Psoas muscle (tissue), 8 donors: ENCODE measurements around the gene TRPM3. TPM values are rescaled to one million over a fixed set of nuclear protein-coding genes. Genes with fewer than 3 reads are reported as not detected.

Experiments
- ATAC-seq, 4 donors: fragments of 200-7000 bp; cut with Tn5 transposase; one replicate each; pipeline ENCODE4 v1.9.1; 2020; ENCODE audit warnings: moderate library complexity in 3 of 4, mild to moderate bottlenecking in 2 of 4
- DNase-seq, 2 donors: peaks; one replicate each; pipeline ENCODE4 v3.0.0-alpha.2; 2020
- H3K27ac ChIP-seq: fragments of 200-600 bp; one replicate; pipeline ENCODE4 v1.8.0; 2022
- H3K27me3 ChIP-seq, 3 donors: fragments of 200-600 bp in 1 of 3; one replicate each; pipeline versions ENCODE4 v1.6.1 to v1.8.0; 2013 to 2022; ENCODE audit warnings: low read length in 2 of 3, mild to moderate bottlenecking in 2 of 3, moderate library complexity in 1 of 3; ENCODE audit not compliant: insufficient read depth in 3 of 3
- H3K36me3 ChIP-seq, 2 donors: fragments of 200-600 bp in 1 of 2; one replicate each; pipeline versions ENCODE4 v1.6.1 to v1.8.0; 2013 to 2022; ENCODE audit warnings: low read depth in 1 of 2, mild to moderate bottlenecking in 1 of 2, moderate library complexity in 1 of 2; ENCODE audit not compliant: insufficient read depth in 1 of 2
- H3K4me1 ChIP-seq: fragments of 200-600 bp; one replicate; pipeline ENCODE4 v1.8.0; 2022
- H3K4me3 ChIP-seq: fragments of 200-600 bp; one replicate; pipeline ENCODE4 v1.8.0; 2022; ENCODE audit warnings: mild to moderate bottlenecking
- H3K9me3 ChIP-seq: fragments of 200-600 bp; one replicate; pipeline ENCODE4 v1.8.0; 2022
- WGBS, 3 donors: extraction: QIAGEN DNeasy Blood & Tissue Kit; methylation state at CpG; one replicate each; pipeline versions ENCODE4 v1.1.6 to v1.1.7; 2013; 5-methylcytosine and 5-hydroxymethylcytosine counted together
- intact Hi-C, 2 donors: fragments of 100-400 bp; cut with DNase I; formaldehyde crosslinking; loops; one replicate each; pipeline versions ENCODE4 v1.11.0 to v1.14.2; 2022
- long read RNA-seq, 2 donors: library from polyadenylated mRNA; unstranded; transcript quantifications; one replicate each; pipeline ENCODE4 v2.0.0, GENCODE V29; 2021
- polyA plus RNA-seq, 3 donors: library from polyadenylated mRNA; stranded (reverse); fragments of 200-250 nt; gene quantifications; one replicate each; pipeline ENCODE4 v1.2.3, GENCODE V29; 2013
- total RNA-seq, 4 donors: library from RNA; stranded (reverse); fragmentation: NEBNext Ultra II Directional in 2 of 4; extraction: Animal tissue kit (Norgen Biotek cat#: 25700) in 2 of 4; gene quantifications; one replicate each; pipeline versions ENCODE4 v1.2.1 to v1.2.4, GENCODE V29; 2021 to 2023
- TF ChIP-seq, protein P1 (sequence below): fragments of 200-600 bp; IDR thresholded peaks from one replicate; pipeline ENCODE4 v1.8.0; 2022; ENCODE audit warnings: antibody characterized with exemption
- donor health status: healthy with polysubstance abuse.
- donor health status: DM: no; HTN: no; CAD: no; lungs with moderate emphysema.
- donor health status: Bipolar disorder and iron deficiency.
- donor health status: healthy.
- donor health status: DM: yes; HTN: yes; CAD: no.
- donor health status: DM: no; HTN: no; CAD: no.
- donor health status: DM: no; HTN: no; CAD: no.
- donor health status: DM: yes; HTN: yes; CAD: no.

The TRPM3 gene
- under 1 TPM in 2 of 4 donors, not detected in 2; 0.08 to 0.16 TPM for total RNA-seq
- under 1 TPM in 2 of 3 donors, not detected in 1; 0.01 to 0.04 TPM for polyA plus RNA-seq
- long read RNA-seq, donor 1: 0 reads
- long read RNA-seq, donor 2, partial matches to known transcripts: 0 of 2 reads
- long read RNA-seq, donor 2, other reads (novel, unspliced or antisense): 2 of 2 reads

- Histone ChIP-seq H3K27ac (no peak within 1 kb of the TSS), H3K4me3 (no peak within 1 kb of the TSS), H3K27me3 (peaks cover 4 to 23% (median 6%) of the 10 kb centered on the region in 3 donors), H3K36me3 (no peaks in the 10 kb centered on the region), H3K4me1 (no peaks in the 10 kb centered on the region), H3K9me3 (no peaks in the 10 kb centered on the region)
- ATAC-seq: no peak
- TF ChIP-seq, protein P1, sequence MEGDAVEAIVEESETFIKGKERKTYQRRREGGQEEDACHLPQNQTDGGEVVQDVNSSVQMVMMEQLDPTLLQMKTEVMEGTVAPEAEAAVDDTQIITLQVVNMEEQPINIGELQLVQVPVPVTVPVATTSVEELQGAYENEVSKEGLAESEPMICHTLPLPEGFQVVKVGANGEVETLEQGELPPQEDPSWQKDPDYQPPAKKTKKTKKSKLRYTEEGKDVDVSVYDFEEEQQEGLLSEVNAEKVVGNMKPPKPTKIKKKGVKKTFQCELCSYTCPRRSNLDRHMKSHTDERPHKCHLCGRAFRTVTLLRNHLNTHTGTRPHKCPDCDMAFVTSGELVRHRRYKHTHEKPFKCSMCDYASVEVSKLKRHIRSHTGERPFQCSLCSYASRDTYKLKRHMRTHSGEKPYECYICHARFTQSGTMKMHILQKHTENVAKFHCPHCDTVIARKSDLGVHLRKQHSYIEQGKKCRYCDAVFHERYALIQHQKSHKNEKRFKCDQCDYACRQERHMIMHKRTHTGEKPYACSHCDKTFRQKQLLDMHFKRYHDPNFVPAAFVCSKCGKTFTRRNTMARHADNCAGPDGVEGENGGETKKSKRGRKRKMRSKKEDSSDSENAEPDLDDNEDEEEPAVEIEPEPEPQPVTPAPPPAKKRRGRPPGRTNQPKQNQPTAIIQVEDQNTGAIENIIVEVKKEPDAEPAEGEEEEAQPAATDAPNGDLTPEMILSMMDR: no peak
- intact Hi-C loops: no loop called here
- 1 to 3% (median 1%) methylated on average over 19 of the region's 19 CpGs for WGBS, 3 donors
- DNase-seq: no peak
These were observed at the start of gene TRPM3 for GRCh38 chr9:71121275-71122021. TSS of gene TRPM3 (minus strand) at chr9:71121621. CDS start at chr9:71121354, 267 bp downstream.

GRCh38 chr9:71168418-71168817, 47.0 kb upstream of the TRPM3 start:
- DNase-seq (no peak), ATAC-seq (no peak)
- Histone ChIP-seq H3K27ac (no peak overlapping the region), H3K9me3 (no peaks in the 10 kb centered on the region), H3K4me3 (no peak overlapping the region), H3K4me1 (no peaks in the 10 kb centered on the region), H3K36me3 (no peaks in the 10 kb centered on the region), H3K27me3 (no peaks in the 10 kb centered on the region)
- TF ChIP-seq, protein P1: no peak
- intact Hi-C loops: no loop called here

GRCh38 chr9:71162126-71162525, 40.7 kb upstream of the TRPM3 start:
- no peaks in the 10 kb centered on the region for H3K9me3 ChIP-seq
- intact Hi-C loops: no loop called here
- no peak overlapping the region for H3K4me3 ChIP-seq
- TF ChIP-seq, protein P1: no peak
- H3K27ac ChIP-seq: no peak overlapping the region
- ATAC-seq: no peak
- no peaks in the 10 kb centered on the region for H3K36me3 ChIP-seq
- H3K4me1 ChIP-seq: no peaks in the 10 kb centered on the region
- 82 to 89% (median 85%) methylated on average over 2 of the region's 2 CpGs for WGBS, 3 donors
- peaks cover 0 to 3% (median 0%) of the 10 kb centered on the region in 3 donors for H3K27me3 ChIP-seq
- no peak for DNase-seq

DNA sequence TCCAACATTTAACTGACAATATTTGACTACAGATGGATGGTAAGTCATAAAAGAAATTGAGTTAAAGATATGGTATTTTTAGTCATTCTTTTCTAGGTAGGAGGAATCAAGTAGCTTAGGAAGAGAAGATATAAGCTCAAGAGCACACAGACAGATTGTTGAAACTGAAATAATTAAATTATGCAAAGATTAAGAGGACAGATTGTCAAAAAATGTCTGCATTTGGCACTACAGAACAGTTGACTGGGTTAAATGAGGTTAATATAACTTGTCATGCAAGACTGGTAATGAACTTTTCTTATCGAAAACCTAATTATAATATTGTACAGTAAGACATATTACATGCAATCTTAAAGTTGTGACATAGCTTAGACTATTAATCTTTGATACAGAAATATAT, 36.3 kb upstream of the TRPM3 start:
- H3K36me3 ChIP-seq: no peaks in the 10 kb centered on the region
- DNase-seq: no peak
- H3K4me1 ChIP-seq: no peaks in the 10 kb centered on the region
- no peak overlapping the region for H3K27ac ChIP-seq
- WGBS, 3 donors: 71 to 74% (median 73%) methylated on average over 1 of the region's 1 CpG
- H3K27me3 ChIP-seq: no peaks in the 10 kb centered on the region
- no peaks in the 10 kb centered on the region for H3K9me3 ChIP-seq
- no peak overlapping the region for H3K4me3 ChIP-seq
- ATAC-seq: no peak
- intact Hi-C loops: no loop called here
- TF ChIP-seq, protein P1: no peak
